ENCODE data around the gene AREG. TPM values are rescaled to one million over a fixed set of nuclear protein-coding genes. Genes with fewer than 3 reads are reported as not detected.

The AREG gene
- total and polyA plus RNA-seq, 9 of the 15 experiments (the other 6 are each of a cell fraction or from before 2014, with no cell fraction given): 1.4 to 7.7 (median 5.4) TPM

DNA sequence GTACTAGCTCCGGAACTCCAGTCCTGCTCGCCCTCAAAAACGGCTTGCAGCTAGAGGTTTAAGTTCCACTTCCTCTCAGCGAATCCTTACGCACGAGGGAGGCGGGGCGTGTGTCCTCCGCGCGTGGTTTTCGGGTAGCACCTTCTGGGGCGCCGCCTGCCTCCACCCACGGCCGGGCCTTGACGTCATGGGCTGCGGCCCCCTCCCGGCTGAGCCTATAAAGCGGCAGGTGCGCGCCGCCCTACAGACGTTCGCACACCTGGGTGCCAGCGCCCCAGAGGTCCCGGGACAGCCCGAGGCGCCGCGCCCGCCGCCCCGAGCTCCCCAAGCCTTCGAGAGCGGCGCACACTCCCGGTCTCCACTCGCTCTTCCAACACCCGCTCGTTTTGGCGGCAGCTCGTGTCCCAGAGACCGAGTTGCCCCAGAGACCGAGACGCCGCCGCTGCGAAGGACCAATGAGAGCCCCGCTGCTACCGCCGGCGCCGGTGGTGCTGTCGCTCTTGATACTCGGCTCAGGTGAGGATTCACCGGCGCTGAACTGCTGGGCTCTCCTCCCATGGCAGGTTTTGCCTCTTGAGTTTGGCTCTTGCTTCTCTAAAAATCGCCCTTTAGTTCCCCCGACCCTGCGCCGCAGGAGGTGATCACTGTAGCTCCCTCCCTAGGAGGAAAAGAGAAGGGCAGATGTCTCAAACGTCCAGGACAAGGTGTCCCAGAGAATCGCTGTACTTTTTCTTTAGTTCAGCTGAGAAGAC, at the start of gene AREG (continued):
- TF ChIP-seq, protein P1, sequence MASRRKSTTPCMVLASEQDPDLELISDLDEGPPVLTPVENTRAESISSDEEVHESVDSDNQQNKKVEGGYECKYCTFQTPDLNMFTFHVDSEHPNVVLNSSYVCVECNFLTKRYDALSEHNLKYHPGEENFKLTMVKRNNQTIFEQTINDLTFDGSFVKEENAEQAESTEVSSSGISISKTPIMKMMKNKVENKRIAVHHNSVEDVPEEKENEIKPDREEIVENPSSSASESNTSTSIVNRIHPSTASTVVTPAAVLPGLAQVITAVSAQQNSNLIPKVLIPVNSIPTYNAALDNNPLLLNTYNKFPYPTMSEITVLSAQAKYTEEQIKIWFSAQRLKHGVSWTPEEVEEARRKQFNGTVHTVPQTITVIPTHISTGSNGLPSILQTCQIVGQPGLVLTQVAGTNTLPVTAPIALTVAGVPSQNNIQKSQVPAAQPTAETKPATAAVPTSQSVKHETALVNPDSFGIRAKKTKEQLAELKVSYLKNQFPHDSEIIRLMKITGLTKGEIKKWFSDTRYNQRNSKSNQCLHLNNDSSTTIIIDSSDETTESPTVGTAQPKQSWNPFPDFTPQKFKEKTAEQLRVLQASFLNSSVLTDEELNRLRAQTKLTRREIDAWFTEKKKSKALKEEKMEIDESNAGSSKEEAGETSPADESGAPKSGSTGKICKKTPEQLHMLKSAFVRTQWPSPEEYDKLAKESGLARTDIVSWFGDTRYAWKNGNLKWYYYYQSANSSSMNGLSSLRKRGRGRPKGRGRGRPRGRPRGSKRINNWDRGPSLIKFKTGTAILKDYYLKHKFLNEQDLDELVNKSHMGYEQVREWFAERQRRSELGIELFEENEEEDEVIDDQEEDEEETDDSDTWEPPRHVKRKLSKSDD (conservative IDR thresholded peaks at IDR 0.05; ENCODE audit: low read length): no peak
- TF ChIP-seq, protein P2, sequence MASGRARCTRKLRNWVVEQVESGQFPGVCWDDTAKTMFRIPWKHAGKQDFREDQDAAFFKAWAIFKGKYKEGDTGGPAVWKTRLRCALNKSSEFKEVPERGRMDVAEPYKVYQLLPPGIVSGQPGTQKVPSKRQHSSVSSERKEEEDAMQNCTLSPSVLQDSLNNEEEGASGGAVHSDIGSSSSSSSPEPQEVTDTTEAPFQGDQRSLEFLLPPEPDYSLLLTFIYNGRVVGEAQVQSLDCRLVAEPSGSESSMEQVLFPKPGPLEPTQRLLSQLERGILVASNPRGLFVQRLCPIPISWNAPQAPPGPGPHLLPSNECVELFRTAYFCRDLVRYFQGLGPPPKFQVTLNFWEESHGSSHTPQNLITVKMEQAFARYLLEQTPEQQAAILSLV (tag; IDR thresholded peaks at IDR 0.05): no peak
- TF ChIP-seq HIVEP1 (CRISPR knock-in tag; IDR thresholded peaks at IDR 0.05) (no peak), CTBP1 (IDR thresholded peaks at IDR 0.05; ENCODE audit: borderline replicate concordance) (peak; percentile 90), ELF1 (tag; IDR thresholded peaks at IDR 0.05) (peak; percentile 42; the same call in 1 of the 2 replicates), ZNF165 (CRISPR knock-in tag; IDR thresholded peaks at IDR 0.05; ENCODE audit: borderline replicate concordance) (no peak), SMARCA4 (IDR thresholded peaks at IDR 0.05) (peak; percentile 53; the same call in 1 of the 2 replicates), SMC3 (conservative IDR thresholded peaks at IDR 0.05; ENCODE audit: insufficient read depth, low read depth, low read length) (no peak; the same call in 1 of the 2 replicates), ZNF175 (CRISPR knock-in tag; IDR thresholded peaks at IDR 0.05; ENCODE audit: low read depth) (no peak), RBM15 (IDR thresholded peaks at IDR 0.05; ENCODE audit: insufficient read depth, low read length) (no peak), BDP1 (IDR thresholded peaks at IDR 0.05; ENCODE audit: insufficient read depth, insufficient read length) (no peak), RBM22 (IDR thresholded peaks at IDR 0.05; ENCODE audit: low read depth, low read length, poor library complexity, severe bottlenecking) (peak; percentile 75), L3MBTL2 (IDR thresholded peaks at IDR 0.05) (peak; percentile 98), NCOA4 (IDR thresholded peaks at IDR 0.05; ENCODE audit: partially characterized antibody) (no peak), SMAD4 (CRISPR knock-in tag; conservative IDR thresholded peaks at IDR 0.05) (peak; percentile 74), SPI1 (IDR thresholded peaks at IDR 0.05; ENCODE audit: borderline replicate concordance, low read depth, low read length) (peak; percentile 97), ZNF830 (CRISPR knock-in tag; IDR thresholded peaks at IDR 0.05) (no peak)
- TF ChIP-seq, protein P3, sequence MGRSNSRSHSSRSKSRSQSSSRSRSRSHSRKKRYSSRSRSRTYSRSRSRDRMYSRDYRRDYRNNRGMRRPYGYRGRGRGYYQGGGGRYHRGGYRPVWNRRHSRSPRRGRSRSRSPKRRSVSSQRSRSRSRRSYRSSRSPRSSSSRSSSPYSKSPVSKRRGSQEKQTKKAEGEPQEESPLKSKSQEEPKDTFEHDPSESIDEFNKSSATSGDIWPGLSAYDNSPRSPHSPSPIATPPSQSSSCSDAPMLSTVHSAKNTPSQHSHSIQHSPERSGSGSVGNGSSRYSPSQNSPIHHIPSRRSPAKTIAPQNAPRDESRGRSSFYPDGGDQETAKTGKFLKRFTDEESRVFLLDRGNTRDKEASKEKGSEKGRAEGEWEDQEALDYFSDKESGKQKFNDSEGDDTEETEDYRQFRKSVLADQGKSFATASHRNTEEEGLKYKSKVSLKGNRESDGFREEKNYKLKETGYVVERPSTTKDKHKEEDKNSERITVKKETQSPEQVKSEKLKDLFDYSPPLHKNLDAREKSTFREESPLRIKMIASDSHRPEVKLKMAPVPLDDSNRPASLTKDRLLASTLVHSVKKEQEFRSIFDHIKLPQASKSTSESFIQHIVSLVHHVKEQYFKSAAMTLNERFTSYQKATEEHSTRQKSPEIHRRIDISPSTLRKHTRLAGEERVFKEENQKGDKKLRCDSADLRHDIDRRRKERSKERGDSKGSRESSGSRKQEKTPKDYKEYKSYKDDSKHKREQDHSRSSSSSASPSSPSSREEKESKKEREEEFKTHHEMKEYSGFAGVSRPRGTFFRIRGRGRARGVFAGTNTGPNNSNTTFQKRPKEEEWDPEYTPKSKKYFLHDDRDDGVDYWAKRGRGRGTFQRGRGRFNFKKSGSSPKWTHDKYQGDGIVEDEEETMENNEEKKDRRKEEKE (IDR thresholded peaks at IDR 0.05; ENCODE audit: borderline replicate concordance in 1 of 2, control insufficient read depth in 1 of 2, low read depth in 2 of 2, low read length in 1 of 2): no peak
- TF ChIP-seq, protein P4, sequence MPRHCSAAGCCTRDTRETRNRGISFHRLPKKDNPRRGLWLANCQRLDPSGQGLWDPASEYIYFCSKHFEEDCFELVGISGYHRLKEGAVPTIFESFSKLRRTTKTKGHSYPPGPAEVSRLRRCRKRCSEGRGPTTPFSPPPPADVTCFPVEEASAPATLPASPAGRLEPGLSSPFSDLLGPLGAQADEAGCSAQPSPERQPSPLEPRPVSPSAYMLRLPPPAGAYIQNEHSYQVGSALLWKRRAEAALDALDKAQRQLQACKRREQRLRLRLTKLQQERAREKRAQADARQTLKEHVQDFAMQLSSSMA (CRISPR knock-in tag; IDR thresholded peaks at IDR 0.05): no peak
- TF ChIP-seq, protein P5, sequence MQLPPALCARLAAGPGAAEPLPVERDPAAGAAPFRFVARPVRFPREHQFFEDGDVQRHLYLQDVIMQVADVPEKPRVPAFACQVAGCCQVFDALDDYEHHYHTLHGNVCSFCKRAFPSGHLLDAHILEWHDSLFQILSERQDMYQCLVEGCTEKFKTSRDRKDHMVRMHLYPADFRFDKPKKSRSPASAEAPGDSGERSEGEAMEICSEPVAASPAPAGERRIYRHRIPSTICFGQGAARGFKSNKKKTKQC (CRISPR knock-in tag; IDR thresholded peaks at IDR 0.05): peak; percentile 91

All from K562 (cell line).